Ovary (tissue), 9 donors: ENCODE data around the gene CADM2. TPM values are rescaled to one million over a fixed set of nuclear protein-coding genes. Genes with fewer than 3 reads are reported as not detected.

Experiments
- DNase-seq, 5 donors: peaks; one replicate each; pipeline ENCODE4 v3.0.0-alpha.2; 2019 to 2020
- H3K27ac ChIP-seq, 2 donors: fragments of 200-600 bp; one replicate each; pipeline versions ENCODE4 v1.5.1 to v1.8.0; 2019 to 2022
- H3K27me3 ChIP-seq: fragments of 200-600 bp; one replicate; pipeline ENCODE4 v1.8.0; 2022
- H3K36me3 ChIP-seq: fragments of 200-600 bp; sonication (generic); one replicate; pipeline ENCODE4 v1.5.1; 2019
- H3K4me1 ChIP-seq: one replicate; pipeline ENCODE4 v1.8.1; 2013; ENCODE audit warnings: mild to moderate bottlenecking, moderate library complexity; ENCODE audit not compliant: insufficient read depth
- H3K4me3 ChIP-seq: fragments of 200-600 bp; sonication (generic); one replicate; pipeline ENCODE4 v1.5.1; 2017
- H3K9me3 ChIP-seq, 2 donors: fragments of 200-600 bp in 1 of 2; sonication (generic) in 1 of 2; one replicate each; pipeline versions ENCODE4 v1.5.1 to v1.8.1; 2013 to 2019; ENCODE audit warnings: mild to moderate bottlenecking in 1 of 2, moderate library complexity in 1 of 2
- CTCF ChIP-seq, 3 donors: fragments of 450-650 bp in 2 of 3; fragments of 200-600 bp in 1 of 3; IDR thresholded peaks; one replicate each; pipeline versions ENCODE4 v1.5.1 to v1.8.0; 2016 to 2022; ENCODE audit warnings: antibody characterized with exemption in 3 of 3, mild to moderate bottlenecking in 1 of 3
- EP300 ChIP-seq: sonication (generic); formaldehyde crosslinking; IDR thresholded peaks from one replicate; pipeline ENCODE4 v1.6.1; 2017; ENCODE audit warnings: antibody characterized with exemption
- POLR2A ChIP-seq: fragments of 450-650 bp; IDR thresholded peaks from one replicate; pipeline ENCODE4 v1.6.1; 2017; ENCODE audit warnings: antibody characterized with exemption, mild to moderate bottlenecking, moderate library complexity
- WGBS, 3 donors: extraction: QIAGEN DNeasy Blood & Tissue Kit in 1 of 3; methylation state at CpG; one replicate each; pipeline versions ENCODE4 v1.1.5 to v1.1.7; 2013 to 2017; 5-methylcytosine and 5-hydroxymethylcytosine counted together
- intact Hi-C, 4 donors: fragments of 100-400 bp; cut with DNase I; formaldehyde crosslinking; loops; one replicate each; pipeline versions ENCODE4 v1.11.0 to v1.15.1; 2022 to 2023
- polyA plus RNA-seq, 2 donors: library from polyadenylated mRNA; stranded (reverse); fragments of 200-250 nt in 1 of 2; fragments of 350-450 nt in 1 of 2; fragmentation: Illumina TruSeq in 1 of 2; extraction: RNeasy Lipid Tissue Mini Kit (QIAGEN cat#74804) in 1 of 2; gene quantifications; one replicate each; pipeline ENCODE4 v1.2.3, GENCODE V29; 2013 to 2014
- total RNA-seq, 7 donors: library from RNA; depleted of rRNA in 2 of 7; stranded (reverse); fragments of >200 nt in 2 of 7; fragmentation: NEBNext Ultra II Directional in 3 of 7; extraction: Animal tissue kit (Norgen Biotek cat#: 25700) in 3 of 7; gene quantifications; one replicate each; pipeline versions ENCODE4 v1.1.0 to v1.2.4, GENCODE V29; 2016 to 2023
- donor health status: DM: no; HTN: no; CAD: no; lungs with moderate emphysema.
- donor health status: DM: no; HTN: no; CAD: no.
- donor health status: Bipolar disorder and iron deficiency.
- donor health status: DM: yes; HTN: yes; CAD: no.
- donor health status: DM: no; HTN: no; CAD: no.
- donor health status: DM: yes; HTN: yes; CAD: no.

Gene CADM2
- total and polyA plus RNA-seq, 9 donors = 0.20 to 1.9 (median 0.69) TPM

GRCh38 chr3:85041001-85041400 is 82.2 kb downstream of the CADM2 start:
- H3K9me3 ChIP-seq = no peaks in the 10 kb centered on the region
- no peaks in the 10 kb centered on the region for H3K36me3 ChIP-seq
- TF ChIP-seq CTCF (IDR thresholded peaks at IDR 0.05) (no peak), EP300 (no peak), POLR2A (no peak)
- no peaks in the 10 kb centered on the region for H3K27me3 ChIP-seq
- H3K4me1 ChIP-seq = no peaks in the 10 kb centered on the region
- H3K27ac ChIP-seq = no peak overlapping the region
- H3K4me3 ChIP-seq = no peak overlapping the region
- intact Hi-C loops = no loop called here
- no peak for DNase-seq
- WGBS, 3 donors = 74 to 79% (median 77%) methylated on average over 4 of the region's 4 CpGs

- 88 to 89% (median 89%) methylated on average over 2 of the region's 2 CpGs for WGBS, 3 donors
- H3K4me1 ChIP-seq = no peaks in the 10 kb centered on the region
- no peak overlapping the region for H3K27ac ChIP-seq
- intact Hi-C loops = no loop called here
- no peaks in the 10 kb centered on the region for H3K27me3 ChIP-seq
- DNase-seq = no peak
- H3K36me3 ChIP-seq = no peaks in the 10 kb centered on the region
- H3K9me3 ChIP-seq = no peaks in the 10 kb centered on the region
- no peak for TF ChIP-seq CTCF (IDR thresholded peaks at IDR 0.05)
- no peak for TF ChIP-seq EP300
- no peak for TF ChIP-seq POLR2A
- H3K4me3 ChIP-seq = no peak overlapping the region
Measured at GRCh38 chr3:85041562-85042055, 82.8 kb downstream of the CADM2 start.

- no peaks in the 10 kb centered on the region for H3K36me3 ChIP-seq
- H3K4me3 ChIP-seq = no peak overlapping the region
- no peak overlapping the region for H3K27ac ChIP-seq
- H3K4me1 ChIP-seq = no peaks in the 10 kb centered on the region
- 80 to 91% (median 82%) methylated on average over 4 of the region's 4 CpGs for WGBS, 3 donors
- no peaks in the 10 kb centered on the region for H3K27me3 ChIP-seq
- H3K9me3 ChIP-seq = no peaks in the 10 kb centered on the region
- intact Hi-C loops = no loop called here
- DNase-seq = no peak
- TF ChIP-seq CTCF (IDR thresholded peaks at IDR 0.05) (no peak), EP300 (no peak), POLR2A (no peak)
Measured at GRCh38 chr3:85050821-85051220, 92.0 kb downstream of the CADM2 start.

GRCh38 chr3:85051786-85052185 is 93.0 kb downstream of the CADM2 start:
- Histone ChIP-seq H3K36me3 (no peaks in the 10 kb centered on the region), H3K27me3 (no peaks in the 10 kb centered on the region), H3K4me1 (no peaks in the 10 kb centered on the region), H3K27ac (no peak overlapping the region), H3K4me3 (no peak overlapping the region), H3K9me3 (no peaks in the 10 kb centered on the region)
- intact Hi-C loops = no loop called here
- no peak for TF ChIP-seq EP300
- no peak for TF ChIP-seq POLR2A
- no peak for DNase-seq
- 44 to 54% (median 53%) methylated on average over 1 of the region's 1 CpG for WGBS, 3 donors

- no peaks in the 10 kb centered on the region for H3K9me3 ChIP-seq
- DNase-seq = no peak
- TF ChIP-seq CTCF (IDR thresholded peaks at IDR 0.05) (no peak), EP300 (no peak), POLR2A (no peak)
- WGBS, 3 donors = 90% methylated on average over 1 of the region's 1 CpG
- intact Hi-C loops = no loop called here
- H3K27ac ChIP-seq = no peak overlapping the region
- no peak overlapping the region for H3K4me3 ChIP-seq
- no peaks in the 10 kb centered on the region for H3K27me3 ChIP-seq
- H3K36me3 ChIP-seq = no peaks in the 10 kb centered on the region
- no peaks in the 10 kb centered on the region for H3K4me1 ChIP-seq
Measured at GRCh38 chr3:85053626-85054025, 94.8 kb downstream of the CADM2 start.
